Measurements from ENCODE around the gene HDAC9.

Gene HDAC9

GRCh38 chr7:18574676-18575075 is 79.1 kb downstream of the HDAC9 start:
- DNase-seq (ENCODE audit: low read depth), result no peak
- H3K4me3 ChIP-seq (ENCODE audit: low read depth, low read length), result no peak overlapping the region

GRCh38 chr7:18575622-18576572 is 80.3 kb downstream of the HDAC9 start:
- no peak for DNase-seq (ENCODE audit: low read depth)
- H3K4me3 ChIP-seq (ENCODE audit: low read depth, low read length), result no peak overlapping the region

GRCh38 chr7:18577096-18577771 is 81.7 kb downstream of the HDAC9 start:
- H3K4me3 ChIP-seq (ENCODE audit: low read depth, low read length), result no peak overlapping the region
- DNase-seq (ENCODE audit: low read depth), result no peak

- H3K4me3 ChIP-seq (ENCODE audit: low read depth, low read length), result no peak overlapping the region
- no peak for DNase-seq (ENCODE audit: low read depth)
Observed at GRCh38 chr7:18579698-18580097, 84.1 kb downstream of the HDAC9 start.

- DNase-seq (ENCODE audit: low read depth), result no peak
- H3K4me3 ChIP-seq (ENCODE audit: low read depth, low read length), result no peak overlapping the region
Observed at GRCh38 chr7:18580950-18581349, 85.4 kb downstream of the HDAC9 start.

- DNase-seq (ENCODE audit: low read depth), result peak; percentile 13
- no peak overlapping the region for H3K4me3 ChIP-seq (ENCODE audit: low read depth, low read length)
Observed at GRCh38 chr7:18583305-18583704, 87.8 kb downstream of the HDAC9 start.

GRCh38 chr7:18590241-18590640 is 94.7 kb downstream of the HDAC9 start:
- H3K4me3 ChIP-seq (ENCODE audit: low read depth, low read length), result no peak overlapping the region
- no peak for DNase-seq (ENCODE audit: low read depth)

GRCh38 chr7:18590744-18591340 is 95.3 kb downstream of the HDAC9 start:
- no peak overlapping the region for H3K4me3 ChIP-seq (ENCODE audit: low read depth, low read length)
- DNase-seq (ENCODE audit: low read depth), result peak; percentile 22

- no peak for DNase-seq (ENCODE audit: low read depth)
- no peak overlapping the region for H3K4me3 ChIP-seq (ENCODE audit: low read depth, low read length)
Observed at GRCh38 chr7:18593602-18594279, 98.2 kb downstream of the HDAC9 start.

GRCh38 chr7:18597754-18598153 is 102.2 kb downstream of the HDAC9 start:
- DNase-seq (ENCODE audit: low read depth), result no peak

GRCh38 chr7:18607025-18607424 is 111.5 kb downstream of the HDAC9 start:
- peak; percentile 17 for DNase-seq (ENCODE audit: low read depth)

More at GRCh38 chr7:18597754-18598153, 102.2 kb downstream of the HDAC9 start:
- no peak overlapping the region for H3K4me3 ChIP-seq (ENCODE audit: low read depth, low read length)

GRCh38 chr7:18610331-18610948 is 114.9 kb downstream of the HDAC9 start:
- DNase-seq (ENCODE audit: low read depth), result no peak
- no peak overlapping the region for H3K4me3 ChIP-seq (ENCODE audit: low read depth, low read length)

More at GRCh38 chr7:18607025-18607424, 111.5 kb downstream of the HDAC9 start:
- no peak overlapping the region for H3K4me3 ChIP-seq (ENCODE audit: low read depth, low read length)

GRCh38 chr7:18614841-18615240 is 119.3 kb downstream of the HDAC9 start:
- H3K4me3 ChIP-seq (ENCODE audit: low read depth, low read length), result no peak overlapping the region
- DNase-seq (ENCODE audit: low read depth), result no peak

GRCh38 chr7:18619311-18619710 is 123.8 kb downstream of the HDAC9 start:
- no peak overlapping the region for H3K4me3 ChIP-seq (ENCODE audit: low read depth, low read length)
- no peak for DNase-seq (ENCODE audit: low read depth)

- DNase-seq (ENCODE audit: low read depth), result no peak
- no peak overlapping the region for H3K4me3 ChIP-seq (ENCODE audit: low read depth, low read length)
Observed at GRCh38 chr7:18623389-18623788, 127.8 kb downstream of the HDAC9 start.

- H3K4me3 ChIP-seq (ENCODE audit: low read depth, low read length), result no peak overlapping the region
- no peak for DNase-seq (ENCODE audit: low read depth)
Observed at GRCh38 chr7:18624459-18624858, 128.9 kb downstream of the HDAC9 start.

GRCh38 chr7:18626086-18626485 is 130.5 kb downstream of the HDAC9 start:
- no peak overlapping the region for H3K4me3 ChIP-seq (ENCODE audit: low read depth, low read length)
- DNase-seq (ENCODE audit: low read depth), result no peak

GRCh38 chr7:18626717-18627116 is 131.2 kb downstream of the HDAC9 start:
- H3K4me3 ChIP-seq (ENCODE audit: low read depth, low read length), result no peak overlapping the region
- no peak for DNase-seq (ENCODE audit: low read depth)

GRCh38 chr7:18637516-18637915 is 142.0 kb downstream of the HDAC9 start:
- no peak overlapping the region for H3K4me3 ChIP-seq (ENCODE audit: low read depth, low read length)
- DNase-seq (ENCODE audit: low read depth), result no peak

Data from skeletal muscle cell (primary cell).